Aorta (tissue), 5 donors: ENCODE results near the gene NDE1. TPM values are rescaled to one million over a fixed set of nuclear protein-coding genes. Genes with fewer than 3 reads are reported as not detected.

Experiments
- ATAC-seq: fragments of 200-7000 bp; cut with Tn5 transposase; one replicate; pipeline ENCODE4 v1.9.1; 2022; ENCODE audit warnings: moderate library complexity; ENCODE audit not compliant: low FRiP score
- DNase-seq, 2 donors: peaks; one replicate each; pipeline ENCODE4 v3.0.0-alpha.2; 2020
- H3K27ac ChIP-seq, 2 donors: one replicate each; pipeline ENCODE4 v1.5.1; 2013; ENCODE audit warnings: low read length in 2 of 2, mild to moderate bottlenecking in 2 of 2, moderate library complexity in 2 of 2, control low read depth in 1 of 2, inconsistent platforms in 1 of 2, low read depth in 1 of 2
- H3K27me3 ChIP-seq, 2 donors: one replicate each; pipeline ENCODE4 v1.6.1; 2013; ENCODE audit warnings: control low read depth in 1 of 2, low read length in 1 of 2, mild to moderate bottlenecking in 1 of 2, moderate library complexity in 1 of 2; ENCODE audit not compliant: insufficient read depth in 2 of 2, control insufficient read depth in 1 of 2
- H3K36me3 ChIP-seq, 2 donors: one replicate each; pipeline ENCODE4 v1.6.1; 2013; ENCODE audit warnings: control low read depth in 1 of 2, low read length in 1 of 2, mild to moderate bottlenecking in 1 of 2; ENCODE audit not compliant: insufficient read depth in 2 of 2, control insufficient read depth in 1 of 2
- H3K4me1 ChIP-seq, 2 donors: one replicate each; pipeline ENCODE4 v1.6.1; 2013; ENCODE audit warnings: low read length in 2 of 2, control low read depth in 1 of 2, mild to moderate bottlenecking in 1 of 2, moderate library complexity in 1 of 2; ENCODE audit not compliant: insufficient read depth in 2 of 2, control insufficient read depth in 1 of 2
- H3K4me3 ChIP-seq, 2 donors: one replicate each; pipeline ENCODE4 v1.5.1; 2013; ENCODE audit warnings: low read length in 2 of 2, control low read depth in 1 of 2, mild to moderate bottlenecking in 1 of 2
- H3K9me3 ChIP-seq: one replicate; pipeline ENCODE4 v1.6.1; 2013; ENCODE audit warnings: mild to moderate bottlenecking, low read length; ENCODE audit not compliant: control insufficient read depth
- WGBS, 2 donors: extraction: QIAGEN DNeasy Blood & Tissue Kit; methylation state at CpG; one replicate each; pipeline ENCODE4 v1.1.7; 2013; 5-methylcytosine and 5-hydroxymethylcytosine counted together
- intact Hi-C, 2 donors: fragments of 100-400 bp; cut with DNase I; formaldehyde crosslinking; loops; one replicate each; pipeline versions ENCODE4 v1.14.2 to v1.15.0; 2022
- long read RNA-seq, 2 donors: library from polyadenylated mRNA; unstranded; transcript quantifications; one replicate each; pipeline ENCODE4 v2.0.0, GENCODE V29; 2020 to 2021
- polyA plus RNA-seq, 2 donors: library from polyadenylated mRNA; stranded (reverse); fragments of 200-250 nt; gene quantifications; one replicate each; pipeline ENCODE4 v1.2.3, GENCODE V29; 2013
- total RNA-seq, 2 donors: library from RNA; stranded (reverse); fragmentation: NEBNext Ultra II Directional; extraction: Animal tissue kit (Norgen Biotek cat#: 25700); gene quantifications; one replicate each; pipeline ENCODE4 v1.2.1, GENCODE V29; 2021
- donor health status: healthy with polysubstance abuse.
- donor health status: Bipolar disorder and iron deficiency.
- donor health status: DM: no; HTN: no; CAD: no.
- donor health status: DM: no; HTN: no; CAD: no.
- donor health status: DM: yes; HTN: yes; CAD: no.

The NDE1 gene, protein sequence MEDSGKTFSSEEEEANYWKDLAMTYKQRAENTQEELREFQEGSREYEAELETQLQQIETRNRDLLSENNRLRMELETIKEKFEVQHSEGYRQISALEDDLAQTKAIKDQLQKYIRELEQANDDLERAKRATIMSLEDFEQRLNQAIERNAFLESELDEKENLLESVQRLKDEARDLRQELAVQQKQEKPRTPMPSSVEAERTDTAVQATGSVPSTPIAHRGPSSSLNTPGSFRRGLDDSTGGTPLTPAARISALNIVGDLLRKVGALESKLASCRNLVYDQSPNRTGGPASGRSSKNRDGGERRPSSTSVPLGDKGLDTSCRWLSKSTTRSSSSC
- 10 to 100 TPM; 32.0 to 42.8 TPM for total RNA-seq
- polyA plus RNA-seq, result 10 to 100 TPM; 14.8 to 15.7 TPM
- long read RNA-seq, donor 1, transcript NDE1-201 (9 exons, 3,221 nt), result major isoform, 39 of 138 reads
- long read RNA-seq, donor 1, partial matches to known transcripts, result 10 of 138 reads
- long read RNA-seq, donor 1, other reads (novel, unspliced or antisense), result 89 of 138 reads
- long read RNA-seq, donor 2, transcript NDE1-201 (9 exons, 3,221 nt), result major isoform, 5 of 35 reads
- long read RNA-seq, donor 2, partial matches to known transcripts, result 2 of 35 reads
- long read RNA-seq, donor 2, other reads (novel, unspliced or antisense), result 28 of 35 reads

- intact Hi-C loops, result loop anchor here (5.0 kb wide), 1 partner anchor 52 kb away; no protein-coding TSS in a partner anchor
- ATAC-seq (peak; percentile 98), DNase-seq (peak; percentile 95 to 98)
- 0 to 1% methylated on average over 42 to 71 of the region's 71 CpGs for WGBS, 2 donors
- Histone ChIP-seq H3K27ac (peak within 1 kb of the TSS in 1 of 2 donors; percentile 49), H3K36me3 (no peaks in the 10 kb centered on the region), H3K9me3 (no peaks in the 10 kb centered on the region), H3K4me1 (no peaks in the 10 kb centered on the region), H3K4me3 (peak within 1 kb of the TSS; percentile 69 to 86), H3K27me3 (no peaks in the 10 kb centered on the region)
Measured at GRCh38 chr16:15650019-15650697, at the start of gene NDE1. TSS of gene NDE1 (plus strand) at chr16:15650245. CDS start at chr16:15664779, 14,534 bp downstream.

- 84 to 86% methylated on average over 9 of the region's 9 CpGs for WGBS, 2 donors
Measured at GRCh38 chr16:15601212-15601879, 48.7 kb upstream of the NDE1 start.

DNA sequence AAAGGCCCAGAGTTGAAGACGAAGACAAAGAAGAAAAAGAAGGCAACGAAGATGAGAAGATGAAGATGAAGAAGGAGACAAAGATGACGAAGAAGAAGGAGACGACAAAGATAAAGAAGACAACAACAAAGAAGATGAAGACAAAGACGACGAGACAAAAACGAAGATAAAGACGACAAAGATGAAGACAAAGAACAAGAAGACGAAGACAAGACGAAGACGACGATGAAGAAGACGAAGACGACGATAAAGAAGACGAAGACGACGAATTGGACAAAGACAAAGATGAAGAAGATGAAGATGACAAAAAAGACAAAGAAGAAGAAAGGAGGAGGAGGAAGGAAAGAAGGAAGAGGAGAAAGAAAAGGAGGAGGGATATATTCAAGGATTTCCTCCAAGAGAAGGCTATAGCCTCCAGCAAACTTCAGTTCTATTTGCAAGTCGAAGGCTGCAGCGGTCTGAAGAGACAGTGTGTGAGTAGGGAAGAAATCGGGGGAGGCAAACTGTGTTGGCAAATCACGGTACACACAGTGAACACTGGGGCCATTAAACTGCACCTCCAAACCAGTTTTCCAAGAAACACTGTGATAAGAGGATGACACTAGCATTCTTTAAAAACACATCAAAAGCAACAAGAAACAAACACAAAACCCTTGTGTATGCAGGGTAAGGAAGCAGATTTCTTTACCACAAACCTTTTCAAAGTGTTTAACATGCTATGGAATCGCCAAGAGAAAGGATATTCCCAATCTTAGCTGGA is 47.6 kb upstream of the NDE1 start:
- peaks cover 0 to 11% of the 10 kb centered on the region in 2 donors for H3K36me3 ChIP-seq
- DNase-seq, result no peak
- no peaks in the 10 kb centered on the region for H3K9me3 ChIP-seq
- intact Hi-C loops, result no loop called here
- H3K4me3 ChIP-seq, result no peak overlapping the region
- no peaks in the 10 kb centered on the region for H3K4me1 ChIP-seq
- WGBS, 2 donors, result 94 to 96% methylated on average over 23 of the region's 23 CpGs
- no peak overlapping the region for H3K27ac ChIP-seq
- H3K27me3 ChIP-seq, result no peaks in the 10 kb centered on the region
- ATAC-seq, result no peak

More at GRCh38 chr16:15601212-15601879, 48.7 kb upstream of the NDE1 start:
- Histone ChIP-seq H3K27ac (no peak overlapping the region), H3K9me3 (no peaks in the 10 kb centered on the region), H3K36me3 (peaks cover 3 to 11% of the 10 kb centered on the region in 2 donors), H3K4me1 (no peaks in the 10 kb centered on the region), H3K4me3 (no peak overlapping the region), H3K27me3 (no peaks in the 10 kb centered on the region)
- DNase-seq (no peak), ATAC-seq (no peak)
- intact Hi-C loops, result no loop called here

DNA sequence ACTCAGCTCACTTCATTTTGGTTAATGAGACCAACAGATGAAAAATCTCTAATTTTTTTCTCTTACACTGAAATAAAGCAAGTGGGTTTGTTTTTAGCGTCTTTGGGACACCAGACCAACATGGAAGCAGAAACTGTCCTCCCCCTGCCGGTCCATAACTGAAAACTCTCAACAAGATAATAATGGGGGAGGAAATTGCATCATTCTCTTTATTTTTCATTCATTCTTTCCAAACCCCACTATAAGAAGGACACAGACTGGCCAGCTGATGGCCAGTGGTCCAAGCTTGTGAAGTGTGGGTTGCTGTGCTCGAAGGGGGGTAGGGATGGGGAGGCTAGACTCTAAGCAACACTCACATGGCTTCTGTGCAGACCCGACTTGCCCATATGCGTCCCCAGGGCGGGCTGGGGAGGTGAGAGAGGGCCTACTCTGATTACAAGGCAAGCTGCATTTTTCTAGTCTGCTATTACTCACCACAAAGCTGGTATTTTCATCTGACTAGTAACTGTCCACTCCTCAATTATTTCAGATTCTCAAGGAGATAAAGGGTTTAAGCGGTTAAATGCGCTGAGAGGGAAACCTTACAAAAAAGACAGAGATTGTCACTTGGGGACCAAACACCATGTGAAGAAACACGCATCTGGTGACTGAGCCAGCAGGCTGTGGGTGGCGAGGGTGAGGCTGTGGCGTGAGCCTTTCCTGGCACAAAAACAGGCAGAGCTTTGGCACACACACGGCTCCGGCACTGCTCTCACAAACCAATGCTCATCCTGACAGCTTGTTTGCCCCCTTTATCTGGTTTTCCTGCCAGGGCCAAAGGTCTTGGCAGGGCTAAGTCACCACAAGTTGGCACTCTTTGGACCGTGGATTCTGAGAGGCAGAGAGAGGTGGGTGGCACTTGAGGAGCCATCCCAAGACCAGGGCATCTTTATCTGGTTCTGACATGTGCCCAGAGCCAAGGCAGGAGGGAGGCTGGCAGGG is 45.3 kb upstream of the NDE1 start:
- intact Hi-C loops, result no loop called here
- no peak for DNase-seq

DNA sequence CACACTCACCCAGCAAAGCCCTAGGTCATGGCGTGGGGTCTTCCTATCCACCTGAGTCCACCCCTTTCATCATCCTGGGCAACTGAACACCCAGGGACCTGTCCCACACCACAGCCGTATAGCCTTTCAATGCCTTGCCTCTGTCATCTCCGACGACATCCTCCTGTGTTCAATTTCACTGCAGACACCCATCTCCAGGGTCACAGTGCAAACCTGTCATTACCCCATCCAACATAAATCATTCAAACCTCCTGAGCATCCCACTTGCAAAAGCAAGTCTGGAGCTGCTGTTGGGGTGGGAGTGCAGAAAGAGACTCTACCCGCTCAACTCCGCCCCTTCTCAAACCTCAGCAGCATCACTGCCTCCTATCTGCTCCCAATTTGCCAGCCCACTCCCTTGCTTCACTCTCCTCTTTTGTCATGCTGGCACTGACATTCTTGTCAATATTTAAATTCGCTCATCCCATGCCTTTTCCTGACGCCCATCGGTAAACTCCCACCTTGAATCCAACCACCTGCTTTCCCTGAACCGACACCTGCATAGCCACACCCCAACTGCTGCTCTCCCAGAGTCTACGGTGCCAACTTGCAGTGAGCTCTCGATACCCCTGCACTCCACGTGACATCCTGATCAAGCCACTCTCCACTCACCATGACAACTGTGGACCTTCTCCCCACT is 44.1 kb upstream of the NDE1 start:
- ATAC-seq (no peak), DNase-seq (no peak)
- intact Hi-C loops, result no loop called here
- 90 to 91% methylated on average over 13 of the region's 13 CpGs for WGBS, 2 donors
- Histone ChIP-seq H3K27me3 (no peaks in the 10 kb centered on the region), H3K9me3 (no peaks in the 10 kb centered on the region), H3K36me3 (peaks cover 0 to 12% of the 10 kb centered on the region in 2 donors), H3K4me1 (no peaks in the 10 kb centered on the region), H3K4me3 (no peak overlapping the region), H3K27ac (no peak overlapping the region)

More for the DNA sequence above, 45.3 kb upstream of the NDE1 start:
- H3K9me3 ChIP-seq, result no peaks in the 10 kb centered on the region
- no peaks in the 10 kb centered on the region for H3K4me1 ChIP-seq
- WGBS, 2 donors, result 74 to 78% methylated on average over 14 of the region's 14 CpGs
- H3K27me3 ChIP-seq, result no peaks in the 10 kb centered on the region
- H3K4me3 ChIP-seq, result no peak overlapping the region
- ATAC-seq, result no peak
- H3K36me3 ChIP-seq, result peaks cover 0 to 11% of the 10 kb centered on the region in 2 donors
- no peak overlapping the region for H3K27ac ChIP-seq

DNA sequence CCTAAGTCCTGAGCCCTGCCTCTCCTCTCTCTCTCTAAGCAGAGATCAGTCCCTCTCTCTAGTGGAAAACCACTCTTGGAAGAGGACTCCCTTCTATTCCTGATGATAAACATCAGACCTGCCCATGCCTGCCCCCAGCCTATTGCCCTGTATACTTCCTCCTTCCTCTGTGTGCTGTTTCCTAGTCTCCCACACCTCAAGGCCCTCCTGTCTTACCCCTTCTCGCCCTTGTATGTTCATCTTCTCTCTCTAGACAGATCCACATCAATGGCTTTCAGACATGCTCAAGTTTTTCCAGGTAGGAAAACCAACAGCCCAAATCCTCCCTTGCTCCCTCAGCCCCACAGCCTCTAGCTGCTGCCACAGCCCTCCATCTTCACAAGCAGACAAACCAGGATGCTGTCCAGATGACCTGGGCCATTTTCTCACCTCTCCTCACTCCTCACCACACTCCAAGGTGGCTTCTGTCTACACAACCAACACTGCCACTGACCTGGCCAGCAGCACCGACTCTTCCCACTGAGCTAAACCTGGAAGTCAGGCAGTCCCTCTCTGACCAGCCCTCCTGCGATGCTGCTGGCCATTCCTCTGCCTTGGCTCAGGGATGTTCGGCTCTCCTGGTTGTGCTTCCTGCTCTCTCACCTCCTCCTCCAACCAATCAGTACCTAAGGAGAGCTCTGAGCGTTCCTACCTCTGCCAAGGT is 43.4 kb upstream of the NDE1 start:
- Histone ChIP-seq H3K36me3 (peaks cover 3 to 9% of the 10 kb centered on the region in 2 donors), H3K4me3 (no peak overlapping the region), H3K9me3 (no peaks in the 10 kb centered on the region), H3K4me1 (no peaks in the 10 kb centered on the region), H3K27ac (no peak overlapping the region), H3K27me3 (no peaks in the 10 kb centered on the region)
- DNase-seq (no peak), ATAC-seq (no peak)
- 93 to 94% methylated on average over 5 of the region's 5 CpGs for WGBS, 2 donors
- intact Hi-C loops, result no loop called here
